Sigmoid colon (tissue), 7 donors: Measurements from ENCODE around the gene INSL4. TPM values are rescaled to one million over a fixed set of nuclear protein-coding genes. Genes with fewer than 3 reads are reported as not detected.

Experiments used
- DNase-seq: peaks from one replicate; pipeline ENCODE4 v3.0.0-alpha.2; 2019
- H3K27ac ChIP-seq, 4 donors: fragments of 200-600 bp; sonication (generic); one replicate each; pipeline ENCODE4 v1.5.1; 2016 to 2019; ENCODE audit warnings: mild to moderate bottlenecking in 1 of 4
- H3K27me3 ChIP-seq, 3 donors: fragments of 200-600 bp; sonication (generic); one replicate each; pipeline ENCODE4 v1.5.1; 2019; ENCODE audit warnings: mild to moderate bottlenecking in 1 of 3
- H3K36me3 ChIP-seq, 4 donors: fragments of 200-600 bp; sonication (generic); one replicate each; pipeline ENCODE4 v1.5.1; 2016 to 2019
- H3K4me1 ChIP-seq, 4 donors: fragments of 200-600 bp; sonication (generic); one replicate each; pipeline ENCODE4 v1.5.1; 2017 to 2019
- H3K4me3 ChIP-seq, 4 donors: fragments of 200-600 bp; sonication (generic); one replicate each; pipeline ENCODE4 v1.5.1; 2017 to 2019; ENCODE audit warnings: mild to moderate bottlenecking in 2 of 4, moderate library complexity in 1 of 4
- H3K9me3 ChIP-seq, 4 donors: fragments of 200-600 bp in 3 of 4; sonication (generic) in 3 of 4; one replicate each; pipeline versions ENCODE4 v1.5.1 to v1.6.1; 2013 to 2019
- CTCF ChIP-seq, 4 experiments: fragments of 450-650 bp in 3 of 4; fragments of 200-600 bp in 1 of 4; IDR thresholded peaks; one replicate each; pipeline ENCODE4 v1.5.1; 2016 to 2019; ENCODE audit warnings: antibody characterized with exemption in 4 of 4, mild to moderate bottlenecking in 3 of 4, moderate library complexity in 2 of 4
- EP300 ChIP-seq, 4 donors: sonication (generic); formaldehyde crosslinking; IDR thresholded peaks; one replicate each; pipeline ENCODE4 v1.6.1; 2017; ENCODE audit warnings: antibody characterized with exemption in 4 of 4
- POLR2A ChIP-seq, 2 donors: fragments of 450-650 bp; IDR thresholded peaks; one replicate each; pipeline ENCODE4 v1.6.1; 2016; ENCODE audit warnings: antibody characterized with exemption in 2 of 2, mild to moderate bottlenecking in 2 of 2, moderate library complexity in 2 of 2
- POLR2AphosphoS5 ChIP-seq, 4 donors: sonication (generic); formaldehyde crosslinking; IDR thresholded peaks; one replicate each; pipeline ENCODE4 v1.6.1; 2017; ENCODE audit warnings: antibody characterized with exemption in 4 of 4
- WGBS, 2 donors: extraction: QIAGEN DNeasy Blood & Tissue Kit; methylation state at CpG; one replicate each; pipeline ENCODE4 v1.1.7; 2013; 5-methylcytosine and 5-hydroxymethylcytosine counted together
- intact Hi-C: fragments of 100-400 bp; cut with DNase I; formaldehyde crosslinking; loops from one replicate; pipeline ENCODE4 v1.15.1; 2023
- polyA plus RNA-seq, 3 donors: library from polyadenylated mRNA; stranded (reverse); fragments of 200-250 nt; gene quantifications; one replicate each; pipeline ENCODE4 v1.2.3, GENCODE V29; 2013
- total RNA-seq, 4 donors: library from RNA; depleted of rRNA; stranded (reverse); fragments of >200 nt; gene quantifications; one replicate each; pipeline ENCODE4 v1.1.0, GENCODE V29; 2016
- donor health status: healthy with polysubstance abuse.
- donor health status: Bipolar disorder and iron deficiency.
- donor health status: healthy.

Gene INSL4
- total and polyA plus RNA-seq, 7 donors: not detected

GRCh38 chr9:5230554-5230953, 665 bp upstream of the INSL4 start:
- no peaks in the 10 kb centered on the region for H3K36me3 ChIP-seq
- H3K27me3 ChIP-seq: no peaks in the 10 kb centered on the region
- TF ChIP-seq CTCF (IDR thresholded peaks at IDR 0.05) (no peak), POLR2AphosphoS5 (IDR thresholded peaks at IDR 0.05) (no peak), EP300 (IDR thresholded peaks at IDR 0.05) (no peak)
- no peak overlapping the region for H3K27ac ChIP-seq
- H3K4me3 ChIP-seq: no peak overlapping the region
- WGBS, 2 donors: 68 to 82% methylated on average over 10 of the region's 10 CpGs
- no peaks in the 10 kb centered on the region for H3K4me1 ChIP-seq
- intact Hi-C loops: no loop called here
- H3K9me3 ChIP-seq: no peaks in the 10 kb centered on the region
- no peak for DNase-seq

- Histone ChIP-seq H3K4me1 (no peaks in the 10 kb centered on the region), H3K9me3 (no peaks in the 10 kb centered on the region), H3K4me3 (no peak overlapping the region), H3K36me3 (no peaks in the 10 kb centered on the region), H3K27me3 (no peaks in the 10 kb centered on the region), H3K27ac (no peak overlapping the region)
- 23 to 44% methylated on average over 5 of the region's 5 CpGs for WGBS, 2 donors
- TF ChIP-seq POLR2A (IDR thresholded peaks at IDR 0.05) (no peak), POLR2AphosphoS5 (IDR thresholded peaks at IDR 0.05) (no peak), CTCF (IDR thresholded peaks at IDR 0.05) (no peak), EP300 (IDR thresholded peaks at IDR 0.05) (no peak)
- no peak for DNase-seq
- intact Hi-C loops: no loop called here
Observed at GRCh38 chr9:5263351-5264218, 32.4 kb downstream of the INSL4 start.

- intact Hi-C loops: no loop called here
- Histone ChIP-seq H3K4me1 (no peaks in the 10 kb centered on the region), H3K4me3 (no peak overlapping the region), H3K27ac (no peak overlapping the region), H3K9me3 (no peaks in the 10 kb centered on the region), H3K27me3 (no peaks in the 10 kb centered on the region), H3K36me3 (no peaks in the 10 kb centered on the region)
- no peak for DNase-seq
- TF ChIP-seq POLR2AphosphoS5 (IDR thresholded peaks at IDR 0.05) (no peak), EP300 (IDR thresholded peaks at IDR 0.05) (no peak), CTCF (IDR thresholded peaks at IDR 0.05) (no peak), POLR2A (IDR thresholded peaks at IDR 0.05) (no peak)
Observed at GRCh38 chr9:5264219-5264595, 33.0 kb downstream of the INSL4 start.

GRCh38 chr9:5265939-5266338, 34.7 kb downstream of the INSL4 start:
- no peak for TF ChIP-seq POLR2A (IDR thresholded peaks at IDR 0.05)
- TF ChIP-seq EP300 (IDR thresholded peaks at IDR 0.05): no peak
- TF ChIP-seq CTCF (IDR thresholded peaks at IDR 0.05): no peak
- no peak for TF ChIP-seq POLR2AphosphoS5 (IDR thresholded peaks at IDR 0.05)
- DNase-seq: no peak
- Histone ChIP-seq H3K9me3 (no peaks in the 10 kb centered on the region), H3K27me3 (no peaks in the 10 kb centered on the region), H3K4me3 (no peak overlapping the region), H3K4me1 (no peaks in the 10 kb centered on the region), H3K36me3 (no peaks in the 10 kb centered on the region), H3K27ac (no peak overlapping the region)
- WGBS, 2 donors: 46 to 85% methylated on average over 1 of the region's 1 CpG
- intact Hi-C loops: no loop called here
